Sigmoid colon (tissue), 4 donors: Measurements from ENCODE around the gene GALNT6.

ENCODE experiments used
- CTCF ChIP-seq, 4 experiments: fragments of 450-650 bp in 3 of 4; fragments of 200-600 bp in 1 of 4; IDR thresholded peaks; one replicate each; pipeline ENCODE4 v1.5.1; 2016 to 2019; ENCODE audit warnings: antibody characterized with exemption in 4 of 4, mild to moderate bottlenecking in 3 of 4, moderate library complexity in 2 of 4
- EP300 ChIP-seq, 4 donors: sonication (generic); formaldehyde crosslinking; IDR thresholded peaks; one replicate each; pipeline ENCODE4 v1.6.1; 2017; ENCODE audit warnings: antibody characterized with exemption in 4 of 4
- POLR2A ChIP-seq, 2 donors: fragments of 450-650 bp; IDR thresholded peaks; one replicate each; pipeline ENCODE4 v1.6.1; 2016; ENCODE audit warnings: antibody characterized with exemption in 2 of 2, mild to moderate bottlenecking in 2 of 2, moderate library complexity in 2 of 2
- POLR2AphosphoS5 ChIP-seq, 4 donors: sonication (generic); formaldehyde crosslinking; IDR thresholded peaks; one replicate each; pipeline ENCODE4 v1.6.1; 2017; ENCODE audit warnings: antibody characterized with exemption in 4 of 4

DNA sequence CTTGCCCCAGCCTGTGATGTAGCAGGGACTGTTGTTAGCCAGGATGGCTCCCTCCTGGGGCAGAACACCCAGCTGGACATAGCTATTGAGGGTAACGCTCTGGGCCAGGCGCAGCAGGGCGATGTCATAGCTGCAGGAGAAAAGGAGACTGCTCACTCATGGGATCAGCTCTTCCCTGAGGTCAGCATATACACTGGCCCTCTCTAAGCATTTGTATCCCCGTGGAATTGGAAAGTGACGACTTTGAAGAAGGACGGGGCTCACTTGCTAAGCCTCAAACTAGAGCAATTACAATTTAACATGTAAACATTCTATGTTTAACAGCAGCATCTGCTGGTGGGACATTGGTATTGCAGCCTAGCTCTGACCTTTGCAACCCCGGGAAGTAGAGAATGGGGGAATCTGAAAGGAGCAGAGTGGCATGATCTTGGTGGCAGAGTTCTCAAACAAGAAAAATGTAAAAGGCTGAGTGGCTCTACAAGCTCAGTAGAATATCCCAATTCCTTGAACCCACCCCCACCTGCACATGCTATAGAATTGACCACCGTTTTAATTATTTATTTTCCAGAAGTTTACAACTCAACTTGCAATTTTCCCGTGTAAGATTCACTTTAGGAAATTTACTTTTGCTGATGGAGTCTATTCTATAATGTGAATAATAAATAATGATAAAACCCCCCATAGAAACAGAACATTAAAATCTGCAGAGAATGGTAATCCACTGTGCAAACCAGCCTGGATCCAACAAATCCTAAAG lies 49.8 kb downstream of the GALNT6 start:
- TF ChIP-seq CTCF (IDR thresholded peaks at IDR 0.05) (peak; percentile 89 to 98 (median 94)), EP300 (IDR thresholded peaks at IDR 0.05) (no peak), POLR2A (IDR thresholded peaks at IDR 0.05) (no peak), POLR2AphosphoS5 (IDR thresholded peaks at IDR 0.05) (no peak)
